Endodermal cell (in vitro differentiated cells): ENCODE results near the gene SORCS2. TPM values are rescaled to one million over a fixed set of nuclear protein-coding genes. Genes with fewer than 3 reads are reported as not detected.

ENCODE experiments used
- DNase-seq: peaks from one replicate; pipeline ENCODE4 v3.0.0-alpha.2; 2017
- H3K27ac ChIP-seq: 2 replicates; pipeline ENCODE4 v1.5.1; 2013; ENCODE audit warnings: mild to moderate bottlenecking, low read depth, low read length, moderate library complexity
- H3K27me3 ChIP-seq: 2 replicates; pipeline ENCODE4 v1.6.1; 2013; ENCODE audit warnings: mild to moderate bottlenecking, low read length, moderate library complexity; ENCODE audit not compliant: insufficient read depth, control insufficient read depth, poor library complexity, severe bottlenecking
- H3K36me3 ChIP-seq: 2 replicates; pipeline ENCODE4 v1.7.0; 2013; ENCODE audit warnings: mild to moderate bottlenecking, low read length, moderate library complexity; ENCODE audit not compliant: control insufficient read depth, insufficient read depth
- H3K4me1 ChIP-seq: one replicate; pipeline ENCODE4 v1.7.0; 2013; ENCODE audit warnings: low read length; ENCODE audit not compliant: control insufficient read depth, insufficient read depth
- H3K4me3 ChIP-seq: 2 replicates; pipeline ENCODE4 v1.5.1; 2013; ENCODE audit warnings: mild to moderate bottlenecking, low read length, moderate library complexity
- H3K9ac ChIP-seq: 2 replicates; pipeline ENCODE4 v1.6.1; 2013; ENCODE audit warnings: mild to moderate bottlenecking, low read length, moderate library complexity; ENCODE audit not compliant: poor library complexity, severe bottlenecking; ENCODE audit errors: extremely low read depth
- H3K9me3 ChIP-seq: 2 replicates; pipeline ENCODE4 v1.6.1; 2013; ENCODE audit warnings: mild to moderate bottlenecking, low read length, moderate library complexity; ENCODE audit not compliant: control insufficient read depth
- H3K27ac Mint-ChIP-seq: 2 replicates; pipeline ENCODE4 v1.8.0; 2020; ENCODE audit warnings: mixed read lengths
- H3K27me3 Mint-ChIP-seq: 2 replicates; pipeline ENCODE4 v1.8.0; 2021; ENCODE audit warnings: mild to moderate bottlenecking, mixed read lengths; ENCODE audit not compliant: insufficient read depth
- H3K36me3 Mint-ChIP-seq: 2 replicates; pipeline ENCODE4 v1.8.0; 2020; ENCODE audit warnings: low read depth, mixed read lengths
- H3K4me1 Mint-ChIP-seq: 2 replicates; pipeline ENCODE4 v1.8.0; 2020; ENCODE audit warnings: mixed read lengths
- H3K4me3 Mint-ChIP-seq: 2 replicates; pipeline ENCODE4 v1.8.0; 2020; ENCODE audit warnings: mild to moderate bottlenecking, moderate library complexity, mixed read lengths
- H3K9me3 Mint-ChIP-seq: 2 replicates; pipeline ENCODE4 v1.8.0; 2020; ENCODE audit warnings: mild to moderate bottlenecking, mixed read lengths
- CTCF ChIP-seq: fragments of 200-600 bp; sonication (generic); conservative IDR thresholded peaks from 2 replicates; pipeline ENCODE4 v1.5.0; 2021; ENCODE audit warnings: antibody characterized with exemption, mild to moderate bottlenecking
- WGBS, 2 experiments: methylation state at CpG; one replicate each; pipeline versions ENCODE4 v1.1.5 to v1.1.7; 2013; ENCODE audit warnings: missing lambda C conversion rate in 2 of 2, mixed read lengths in 1 of 2; ENCODE audit not compliant: insufficient coverage in 1 of 2, insufficient read length in 1 of 2; 5-methylcytosine and 5-hydroxymethylcytosine counted together
- total RNA-seq, 2 donors: library from RNA; stranded (reverse); fragmentation: NEBNext Ultra II Directional in 1 of 2; extraction: Animal tissue kit (Norgen Biotek cat#: 25700) in 1 of 2; gene quantifications; 2 replicates in 1 of 2; 3 replicates in 1 of 2; pipeline ENCODE4 v1.2.1, GENCODE V29; 2021

Gene SORCS2
- total RNA-seq, 2 donors from 2014 or later: 1.4 to 1.9 TPM

- H3K4me3 Mint-ChIP-seq: no peak overlapping the region
- Histone ChIP-seq H3K27ac (no peak overlapping the region), H3K27me3 (no peaks in the 10 kb centered on the region), H3K36me3 (no peaks in the 10 kb centered on the region), H3K9ac (no peak overlapping the region), H3K9me3 (no peaks in the 10 kb centered on the region), H3K4me3 (no peak overlapping the region), H3K4me1 (peaks cover 4% of the 10 kb centered on the region)
- 67 to 69% methylated on average over 15 to 16 of the region's 16 CpGs for WGBS, 2 experiments
- peak overlapping the region; percentile 78 for H3K27ac Mint-ChIP-seq
- DNase-seq: peak; percentile 86
- peaks cover 27% of the 10 kb centered on the region for H3K4me1 Mint-ChIP-seq
- no peak for TF ChIP-seq CTCF
- H3K36me3 Mint-ChIP-seq: no peaks in the 10 kb centered on the region
- H3K9me3 Mint-ChIP-seq: no peaks in the 10 kb centered on the region
- no peaks in the 10 kb centered on the region for H3K27me3 Mint-ChIP-seq
Measured at GRCh38 chr4:7430368-7430964, 238.1 kb downstream of the SORCS2 start.

GRCh38 chr4:7430965-7431695 lies 238.8 kb downstream of the SORCS2 start:
- H3K9ac ChIP-seq: no peak overlapping the region

More at GRCh38 chr4:7430965-7431695, 238.8 kb downstream of the SORCS2 start:
- no peaks in the 10 kb centered on the region for H3K36me3 Mint-ChIP-seq
- peak overlapping the region; percentile 78 for H3K27ac Mint-ChIP-seq
- no peaks in the 10 kb centered on the region for H3K9me3 ChIP-seq
- no peak for TF ChIP-seq CTCF
- H3K27me3 Mint-ChIP-seq: no peaks in the 10 kb centered on the region
- 87 to 90% methylated on average over 3 to 17 of the region's 17 CpGs for WGBS, 2 experiments
- peaks cover 4% of the 10 kb centered on the region for H3K4me1 ChIP-seq
- no peak overlapping the region for H3K4me3 ChIP-seq
- no peaks in the 10 kb centered on the region for H3K9me3 Mint-ChIP-seq
- H3K27me3 ChIP-seq: no peaks in the 10 kb centered on the region
- no peak overlapping the region for H3K27ac ChIP-seq
- peak; percentile 52 for DNase-seq
- peaks cover 33% of the 10 kb centered on the region for H3K4me1 Mint-ChIP-seq
- H3K4me3 Mint-ChIP-seq: no peak overlapping the region
- no peaks in the 10 kb centered on the region for H3K36me3 ChIP-seq
